Sigmoid colon (tissue), 7 donors: ENCODE data around the gene GPR151. TPM values are rescaled to one million over a fixed set of nuclear protein-coding genes. Genes with fewer than 3 reads are reported as not detected.

ENCODE experiments used
- DNase-seq: peaks from one replicate; pipeline ENCODE4 v3.0.0-alpha.2; 2019
- H3K27ac ChIP-seq, 4 donors: fragments of 200-600 bp; sonication (generic); one replicate each; pipeline ENCODE4 v1.5.1; 2016 to 2019; ENCODE audit warnings: mild to moderate bottlenecking in 1 of 4
- H3K27me3 ChIP-seq, 3 donors: fragments of 200-600 bp; sonication (generic); one replicate each; pipeline ENCODE4 v1.5.1; 2019; ENCODE audit warnings: mild to moderate bottlenecking in 1 of 3
- H3K36me3 ChIP-seq, 4 donors: fragments of 200-600 bp; sonication (generic); one replicate each; pipeline ENCODE4 v1.5.1; 2016 to 2019
- H3K4me1 ChIP-seq, 4 donors: fragments of 200-600 bp; sonication (generic); one replicate each; pipeline ENCODE4 v1.5.1; 2017 to 2019
- H3K4me3 ChIP-seq, 4 donors: fragments of 200-600 bp; sonication (generic); one replicate each; pipeline ENCODE4 v1.5.1; 2017 to 2019; ENCODE audit warnings: mild to moderate bottlenecking in 2 of 4, moderate library complexity in 1 of 4
- H3K9me3 ChIP-seq, 4 donors: fragments of 200-600 bp in 3 of 4; sonication (generic) in 3 of 4; one replicate each; pipeline versions ENCODE4 v1.5.1 to v1.6.1; 2013 to 2019
- CTCF ChIP-seq, 4 experiments: fragments of 450-650 bp in 3 of 4; fragments of 200-600 bp in 1 of 4; IDR thresholded peaks; one replicate each; pipeline ENCODE4 v1.5.1; 2016 to 2019; ENCODE audit warnings: antibody characterized with exemption in 4 of 4, mild to moderate bottlenecking in 3 of 4, moderate library complexity in 2 of 4
- EP300 ChIP-seq, 4 donors: sonication (generic); formaldehyde crosslinking; IDR thresholded peaks; one replicate each; pipeline ENCODE4 v1.6.1; 2017; ENCODE audit warnings: antibody characterized with exemption in 4 of 4
- POLR2A ChIP-seq, 2 donors: fragments of 450-650 bp; IDR thresholded peaks; one replicate each; pipeline ENCODE4 v1.6.1; 2016; ENCODE audit warnings: antibody characterized with exemption in 2 of 2, mild to moderate bottlenecking in 2 of 2, moderate library complexity in 2 of 2
- POLR2AphosphoS5 ChIP-seq, 4 donors: sonication (generic); formaldehyde crosslinking; IDR thresholded peaks; one replicate each; pipeline ENCODE4 v1.6.1; 2017; ENCODE audit warnings: antibody characterized with exemption in 4 of 4
- WGBS, 2 donors: extraction: QIAGEN DNeasy Blood & Tissue Kit; methylation state at CpG; one replicate each; pipeline ENCODE4 v1.1.7; 2013; 5-methylcytosine and 5-hydroxymethylcytosine counted together
- intact Hi-C: fragments of 100-400 bp; cut with DNase I; formaldehyde crosslinking; loops from one replicate; pipeline ENCODE4 v1.15.1; 2023
- polyA plus RNA-seq, 3 donors: library from polyadenylated mRNA; stranded (reverse); fragments of 200-250 nt; gene quantifications; one replicate each; pipeline ENCODE4 v1.2.3, GENCODE V29; 2013
- total RNA-seq, 4 donors: library from RNA; depleted of rRNA; stranded (reverse); fragments of >200 nt; gene quantifications; one replicate each; pipeline ENCODE4 v1.1.0, GENCODE V29; 2016
- donor health status: healthy with polysubstance abuse.
- donor health status: Bipolar disorder and iron deficiency.
- donor health status: healthy.

Gene GPR151
- total and polyA plus RNA-seq, 7 donors = not detected

GRCh38 chr5:146484714-146485391 is 31.1 kb downstream of the GPR151 start:
- DNase-seq = no peak
- Histone ChIP-seq H3K36me3 (peaks cover 0 to 68% (median 15%) of the 10 kb centered on the region in 4 donors), H3K27me3 (no peaks in the 10 kb centered on the region), H3K27ac (no peak overlapping the region), H3K9me3 (no peaks in the 10 kb centered on the region), H3K4me1 (no peaks in the 10 kb centered on the region), H3K4me3 (no peak overlapping the region)
- TF ChIP-seq EP300 (IDR thresholded peaks at IDR 0.05) = no peak
- no peak for TF ChIP-seq CTCF (IDR thresholded peaks at IDR 0.05)
- TF ChIP-seq POLR2A (IDR thresholded peaks at IDR 0.05) = no peak
- no peak for TF ChIP-seq POLR2AphosphoS5 (IDR thresholded peaks at IDR 0.05)
- intact Hi-C loops = no loop called here

- H3K4me3 ChIP-seq = no peak overlapping the region
- no peaks in the 10 kb centered on the region for H3K4me1 ChIP-seq
- no peaks in the 10 kb centered on the region for H3K27me3 ChIP-seq
- WGBS, 2 donors = 77 to 88% methylated on average over 2 of the region's 2 CpGs
- no peak for TF ChIP-seq POLR2A (IDR thresholded peaks at IDR 0.05)
- no peak overlapping the region for H3K27ac ChIP-seq
- intact Hi-C loops = no loop called here
- H3K9me3 ChIP-seq = no peaks in the 10 kb centered on the region
- no peak for DNase-seq
- H3K36me3 ChIP-seq = peaks cover 0 to 86% (median 12%) of the 10 kb centered on the region in 4 donors
Observed at GRCh38 chr5:146482775-146483174, 33.2 kb downstream of the GPR151 start.

GRCh38 chr5:146475906-146476305 is 40.1 kb downstream of the GPR151 start:
- DNase-seq = no peak
- intact Hi-C loops = no loop called here
- H3K27ac ChIP-seq = no peak overlapping the region
- TF ChIP-seq EP300 (IDR thresholded peaks at IDR 0.05) (no peak), POLR2AphosphoS5 (IDR thresholded peaks at IDR 0.05) (no peak), CTCF (IDR thresholded peaks at IDR 0.05) (no peak), POLR2A (IDR thresholded peaks at IDR 0.05) (no peak)
- no peaks in the 10 kb centered on the region for H3K27me3 ChIP-seq
- 94 to 95% methylated on average over 1 of the region's 1 CpG for WGBS, 2 donors
- H3K36me3 ChIP-seq = peaks cover 6 to 81% (median 19%) of the 10 kb centered on the region in 4 donors
- H3K9me3 ChIP-seq = no peaks in the 10 kb centered on the region
- no peaks in the 10 kb centered on the region for H3K4me1 ChIP-seq
- no peak overlapping the region for H3K4me3 ChIP-seq

GRCh38 chr5:146475190-146475780 is 40.7 kb downstream of the GPR151 start:
- no peak overlapping the region for H3K27ac ChIP-seq
- H3K4me3 ChIP-seq = no peak overlapping the region
- TF ChIP-seq EP300 (IDR thresholded peaks at IDR 0.05) (no peak), POLR2AphosphoS5 (IDR thresholded peaks at IDR 0.05) (no peak), POLR2A (IDR thresholded peaks at IDR 0.05) (no peak), CTCF (IDR thresholded peaks at IDR 0.05) (no peak)
- H3K36me3 ChIP-seq = peaks cover 6 to 83% (median 23%) of the 10 kb centered on the region in 4 donors
- intact Hi-C loops = no loop called here
- no peak for DNase-seq
- no peaks in the 10 kb centered on the region for H3K4me1 ChIP-seq
- H3K9me3 ChIP-seq = no peaks in the 10 kb centered on the region
- 79 to 89% methylated on average over 4 of the region's 4 CpGs for WGBS, 2 donors
- H3K27me3 ChIP-seq = no peaks in the 10 kb centered on the region

- H3K4me1 ChIP-seq = no peaks in the 10 kb centered on the region
- no peak for TF ChIP-seq EP300 (IDR thresholded peaks at IDR 0.05)
- TF ChIP-seq POLR2A (IDR thresholded peaks at IDR 0.05) = no peak
- TF ChIP-seq CTCF (IDR thresholded peaks at IDR 0.05) = no peak
- no peak for TF ChIP-seq POLR2AphosphoS5 (IDR thresholded peaks at IDR 0.05)
- no peak overlapping the region for H3K4me3 ChIP-seq
- no peak for DNase-seq
- 38 to 81% methylated on average over 1 of the region's 1 CpG for WGBS, 2 donors
- intact Hi-C loops = no loop called here
- H3K9me3 ChIP-seq = no peaks in the 10 kb centered on the region
- peaks cover 6 to 79% (median 31%) of the 10 kb centered on the region in 4 donors for H3K36me3 ChIP-seq
- no peaks in the 10 kb centered on the region for H3K27me3 ChIP-seq
- H3K27ac ChIP-seq = no peak overlapping the region
Observed at GRCh38 chr5:146474065-146474464, 41.9 kb downstream of the GPR151 start.
